SK-N-SH treated with all-trans-retinoic acid at 6 μM for 48 hours (cell line): ENCODE data around the gene SCG3.

Experiments used
- ATAC-seq: fragments of 200-7000 bp; cut with Tn5 transposase; 3 replicates; pipeline ENCODE4 v1.9.1; 2020; ENCODE audit warnings: mild to moderate bottlenecking, moderate library complexity
- ARNTL ChIP-seq: fragments of 450-650 bp; formaldehyde crosslinking; IDR thresholded peaks from 2 replicates; pipeline ENCODE4 v1.5.0; 2020; ENCODE audit warnings: low read depth, mild to moderate bottlenecking, moderate library complexity, borderline replicate concordance
- BACH2 ChIP-seq: fragments of 250-450 bp; sonication (Bioruptor Pico); IDR thresholded peaks from 2 replicates; pipeline ENCODE4 v1.9.0; 2021; ENCODE audit warnings: mild to moderate bottlenecking, borderline replicate concordance
- CSDC2 ChIP-seq: fragments of 250-450 bp; sonication (Bioruptor Pico); IDR thresholded peaks from 2 replicates; pipeline ENCODE4 v1.5.0; 2020; ENCODE audit warnings: mild to moderate bottlenecking, moderate library complexity
- ESRRG ChIP-seq: fragments of 250-450 bp; sonication (Bioruptor Pico); IDR thresholded peaks from 2 replicates; pipeline ENCODE4 v1.6.1; 2021; ENCODE audit warnings: mild to moderate bottlenecking
- GLIS3 ChIP-seq: fragments of 250-450 bp; sonication (Bioruptor Pico); IDR thresholded peaks from 2 replicates; pipeline ENCODE4 v1.5.0; 2020; ENCODE audit warnings: mild to moderate bottlenecking, moderate library complexity
- ISL1 ChIP-seq: fragments of 250-450 bp; sonication (Bioruptor Pico); IDR thresholded peaks from 2 replicates; pipeline ENCODE4 v2.1.2; 2022; ENCODE audit warnings: mild to moderate bottlenecking, moderate library complexity
- OSR1 ChIP-seq: fragments of 250-450 bp; sonication (Bioruptor Pico); IDR thresholded peaks from 2 replicates; pipeline ENCODE4 v1.8.0; 2022; ENCODE audit warnings: moderate library complexity, mild to moderate bottlenecking, inconsistent platforms
- PPARA ChIP-seq: fragments of 250-450 bp; sonication (Bioruptor Pico); IDR thresholded peaks from 2 replicates; pipeline ENCODE4 v1.5.0; 2020; ENCODE audit warnings: mild to moderate bottlenecking, borderline replicate concordance
- RARB ChIP-seq: fragments of 250-450 bp; sonication (Bioruptor Pico); IDR thresholded peaks from 2 replicates; pipeline ENCODE4 v1.8.0; 2021; ENCODE audit warnings: mild to moderate bottlenecking, moderate library complexity
- SNAI2 ChIP-seq: fragments of 250-450 bp; sonication (Bioruptor Pico); IDR thresholded peaks from 2 replicates; pipeline ENCODE4 v1.5.0; 2020; ENCODE audit warnings: mild to moderate bottlenecking, moderate library complexity
- TOX ChIP-seq: fragments of 250-450 bp; sonication (Bioruptor Pico); IDR thresholded peaks from 2 replicates; pipeline ENCODE4 v1.8.0; 2021; ENCODE audit warnings: mild to moderate bottlenecking, moderate library complexity, borderline replicate concordance
- ZFP3 ChIP-seq: fragments of 250-450 bp; sonication (Bioruptor Pico); IDR thresholded peaks from 2 replicates; pipeline ENCODE4 v1.5.0; 2020; ENCODE audit warnings: mild to moderate bottlenecking, moderate library complexity
- ZFP30 ChIP-seq: fragments of 450-650 bp; formaldehyde crosslinking; IDR thresholded peaks from 2 replicates; pipeline ENCODE4 v1.5.0; 2022; ENCODE audit warnings: mild to moderate bottlenecking, moderate library complexity
- ZNF565 ChIP-seq: fragments of 450-650 bp; formaldehyde crosslinking; conservative IDR thresholded peaks from 2 replicates; pipeline ENCODE4 v1.5.0; 2020; ENCODE audit warnings: low read depth, mild to moderate bottlenecking, moderate library complexity
- ZNF70 ChIP-seq: fragments of 450-650 bp; formaldehyde crosslinking; IDR thresholded peaks from 2 replicates; pipeline ENCODE4 v1.5.0; 2020; ENCODE audit warnings: mild to moderate bottlenecking, moderate library complexity
- ZNF8 ChIP-seq: fragments of 450-650 bp; formaldehyde crosslinking; IDR thresholded peaks from 2 replicates; pipeline ENCODE4 v1.5.0; 2020; ENCODE audit warnings: mild to moderate bottlenecking, moderate library complexity
- TF ChIP-seq, protein P1 (sequence below): fragments of 250-450 bp; sonication (Bioruptor Pico); IDR thresholded peaks from 2 replicates; pipeline ENCODE4 v1.5.0; 2020; ENCODE audit warnings: mild to moderate bottlenecking, moderate library complexity
- TF ChIP-seq, protein P2 (sequence below): fragments of 250-450 bp; sonication (Bioruptor Pico); IDR thresholded peaks from 2 replicates; pipeline ENCODE4 v1.8.0; 2021; ENCODE audit warnings: low read depth, mild to moderate bottlenecking, moderate library complexity, borderline replicate concordance
- TF ChIP-seq, protein P3 (sequence below): fragments of 250-450 bp; sonication (Bioruptor Pico); IDR thresholded peaks from 2 replicates; pipeline ENCODE4 v1.5.1; 2021; ENCODE audit warnings: mild to moderate bottlenecking, moderate library complexity
- TF ChIP-seq, protein P4 (sequence below): fragments of 250-450 bp; sonication (Bioruptor Pico); IDR thresholded peaks from 2 replicates; pipeline ENCODE4 v1.8.0; 2020; ENCODE audit warnings: mild to moderate bottlenecking, moderate library complexity, borderline replicate concordance

The SCG3 gene

DNA sequence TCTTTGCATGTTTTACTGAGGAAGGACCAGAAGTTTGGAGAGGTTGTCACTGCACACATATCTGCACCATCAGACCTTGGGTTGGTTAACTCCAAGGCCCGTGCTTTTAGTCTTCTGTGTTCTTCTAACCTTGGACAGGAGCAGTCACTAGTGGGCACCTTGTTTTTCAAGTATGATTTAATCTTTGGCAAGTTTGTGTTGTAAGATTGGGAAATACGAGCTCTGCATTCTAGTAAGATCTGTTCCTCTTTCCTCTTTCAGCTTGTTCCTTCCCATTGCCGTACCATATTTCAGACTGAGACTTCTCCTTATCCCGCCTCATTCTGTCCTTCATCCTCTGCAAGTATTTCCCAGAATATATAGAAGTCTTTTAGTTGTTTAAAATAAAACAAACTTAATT lies 75.2 kb downstream of the SCG3 start:
- TF ChIP-seq GLIS3 (CRISPR knock-in tag) (no peak), CSDC2 (CRISPR knock-in tag) (no peak)

DNA sequence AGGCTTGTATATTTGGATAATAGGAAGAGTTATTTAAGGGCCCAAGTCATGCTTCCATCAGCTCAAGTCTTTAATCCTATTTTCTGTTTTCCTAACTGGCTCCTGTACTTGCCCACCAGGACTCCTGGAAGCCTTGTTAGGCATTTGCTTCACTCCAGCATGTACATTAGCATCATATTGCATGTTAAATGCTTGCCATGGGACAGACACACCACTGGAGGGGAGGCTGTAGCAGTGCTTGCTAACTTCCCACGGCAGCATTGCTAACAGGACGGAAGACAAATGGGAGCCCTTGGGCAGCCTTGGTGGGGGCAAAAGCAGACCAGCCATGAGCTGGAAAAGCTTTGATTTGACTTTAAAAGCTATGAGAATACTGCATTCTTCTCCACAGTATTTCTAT lies 76.1 kb downstream of the SCG3 start:
- no peak for ATAC-seq
- TF ChIP-seq ESRRG, result no peak
- TF ChIP-seq BACH2, result no peak
- no peak for TF ChIP-seq ZFP30 (CRISPR knock-in tag)
- no peak for TF ChIP-seq RARB (CRISPR knock-in tag)
- TF ChIP-seq ZNF565 (CRISPR knock-in tag), result no peak
- TF ChIP-seq ZFP3, result no peak
- no peak for TF ChIP-seq OSR1
- no peak for TF ChIP-seq ZNF8 (CRISPR knock-in tag)
- TF ChIP-seq, protein P1, sequence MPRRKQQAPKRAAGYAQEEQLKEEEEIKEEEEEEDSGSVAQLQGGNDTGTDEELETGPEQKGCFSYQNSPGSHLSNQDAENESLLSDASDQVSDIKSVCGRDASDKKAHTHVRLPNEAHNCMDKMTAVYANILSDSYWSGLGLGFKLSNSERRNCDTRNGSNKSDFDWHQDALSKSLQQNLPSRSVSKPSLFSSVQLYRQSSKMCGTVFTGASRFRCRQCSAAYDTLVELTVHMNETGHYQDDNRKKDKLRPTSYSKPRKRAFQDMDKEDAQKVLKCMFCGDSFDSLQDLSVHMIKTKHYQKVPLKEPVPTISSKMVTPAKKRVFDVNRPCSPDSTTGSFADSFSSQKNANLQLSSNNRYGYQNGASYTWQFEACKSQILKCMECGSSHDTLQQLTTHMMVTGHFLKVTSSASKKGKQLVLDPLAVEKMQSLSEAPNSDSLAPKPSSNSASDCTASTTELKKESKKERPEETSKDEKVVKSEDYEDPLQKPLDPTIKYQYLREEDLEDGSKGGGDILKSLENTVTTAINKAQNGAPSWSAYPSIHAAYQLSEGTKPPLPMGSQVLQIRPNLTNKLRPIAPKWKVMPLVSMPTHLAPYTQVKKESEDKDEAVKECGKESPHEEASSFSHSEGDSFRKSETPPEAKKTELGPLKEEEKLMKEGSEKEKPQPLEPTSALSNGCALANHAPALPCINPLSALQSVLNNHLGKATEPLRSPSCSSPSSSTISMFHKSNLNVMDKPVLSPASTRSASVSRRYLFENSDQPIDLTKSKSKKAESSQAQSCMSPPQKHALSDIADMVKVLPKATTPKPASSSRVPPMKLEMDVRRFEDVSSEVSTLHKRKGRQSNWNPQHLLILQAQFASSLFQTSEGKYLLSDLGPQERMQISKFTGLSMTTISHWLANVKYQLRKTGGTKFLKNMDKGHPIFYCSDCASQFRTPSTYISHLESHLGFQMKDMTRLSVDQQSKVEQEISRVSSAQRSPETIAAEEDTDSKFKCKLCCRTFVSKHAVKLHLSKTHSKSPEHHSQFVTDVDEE (CRISPR knock-in tag), result no peak
- no peak for TF ChIP-seq ISL1
- TF ChIP-seq ARNTL, result no peak
- TF ChIP-seq ZNF70, result no peak
- no peak for TF ChIP-seq PPARA

More for the DNA sequence above, 75.2 kb downstream of the SCG3 start:
- no peak for ATAC-seq

DNA sequence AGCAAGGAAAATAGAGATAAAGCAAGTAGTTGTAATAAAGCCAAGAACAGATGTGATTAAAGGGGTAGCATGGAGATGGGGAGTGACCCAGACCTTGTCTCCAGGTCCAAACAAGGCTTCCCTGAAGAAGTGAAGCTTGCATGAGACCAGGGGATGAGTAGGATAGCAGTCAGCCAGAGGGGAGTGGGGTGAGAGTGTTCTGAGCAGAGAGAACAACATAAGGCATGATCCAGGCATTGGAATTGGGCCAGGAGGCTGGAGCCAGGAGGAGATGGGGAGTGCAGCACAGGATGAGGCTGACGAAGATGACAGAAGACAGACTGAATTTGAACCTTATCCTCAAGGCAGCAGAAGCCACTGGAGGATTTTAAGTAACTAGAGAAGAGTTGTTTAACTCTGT lies 77.3 kb downstream of the SCG3 start:
- peak; percentile 89 for ATAC-seq
- TF ChIP-seq SNAI2 (CRISPR knock-in tag), result peak; percentile 67; the same call in 1 of the 2 replicates
- TF ChIP-seq ZFP3, result no peak
- TF ChIP-seq, protein P2, sequence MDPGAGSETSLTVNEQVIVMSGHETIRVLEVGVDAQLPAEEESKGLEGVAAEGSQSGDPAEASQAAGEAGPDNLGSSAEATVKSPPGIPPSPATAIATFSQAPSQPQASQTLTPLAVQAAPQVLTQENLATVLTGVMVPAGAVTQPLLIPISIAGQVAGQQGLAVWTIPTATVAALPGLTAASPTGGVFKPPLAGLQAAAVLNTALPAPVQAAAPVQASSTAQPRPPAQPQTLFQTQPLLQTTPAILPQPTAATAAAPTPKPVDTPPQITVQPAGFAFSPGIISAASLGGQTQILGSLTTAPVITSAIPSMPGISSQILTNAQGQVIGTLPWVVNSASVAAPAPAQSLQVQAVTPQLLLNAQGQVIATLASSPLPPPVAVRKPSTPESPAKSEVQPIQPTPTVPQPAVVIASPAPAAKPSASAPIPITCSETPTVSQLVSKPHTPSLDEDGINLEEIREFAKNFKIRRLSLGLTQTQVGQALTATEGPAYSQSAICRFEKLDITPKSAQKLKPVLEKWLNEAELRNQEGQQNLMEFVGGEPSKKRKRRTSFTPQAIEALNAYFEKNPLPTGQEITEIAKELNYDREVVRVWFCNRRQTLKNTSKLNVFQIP, result no peak

DNA sequence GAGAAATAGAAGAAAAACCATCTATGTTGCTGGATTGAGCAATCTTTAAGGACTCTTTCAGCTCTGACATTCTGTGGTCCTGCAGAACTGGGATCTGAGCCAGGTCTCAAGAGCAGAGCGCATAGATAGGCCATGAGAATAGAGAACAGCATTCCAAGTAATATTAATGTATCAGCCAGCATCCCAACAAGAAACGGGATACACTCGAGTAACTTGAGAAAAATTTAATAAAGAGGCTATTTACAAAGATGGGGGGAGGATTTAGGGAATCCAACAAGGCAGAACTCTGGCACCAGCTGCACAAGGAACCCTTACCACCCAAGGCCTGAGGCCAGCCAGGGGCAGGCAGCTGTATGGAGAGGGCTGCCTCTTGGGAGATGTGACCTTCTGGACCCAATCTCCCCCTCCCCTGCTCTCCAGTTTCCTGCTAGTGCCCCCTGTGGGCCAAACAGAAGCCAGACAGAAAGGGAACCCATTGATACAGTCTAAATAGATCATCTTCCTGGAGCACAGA lies 78.3 kb downstream of the SCG3 start:
- TF ChIP-seq, protein P3, sequence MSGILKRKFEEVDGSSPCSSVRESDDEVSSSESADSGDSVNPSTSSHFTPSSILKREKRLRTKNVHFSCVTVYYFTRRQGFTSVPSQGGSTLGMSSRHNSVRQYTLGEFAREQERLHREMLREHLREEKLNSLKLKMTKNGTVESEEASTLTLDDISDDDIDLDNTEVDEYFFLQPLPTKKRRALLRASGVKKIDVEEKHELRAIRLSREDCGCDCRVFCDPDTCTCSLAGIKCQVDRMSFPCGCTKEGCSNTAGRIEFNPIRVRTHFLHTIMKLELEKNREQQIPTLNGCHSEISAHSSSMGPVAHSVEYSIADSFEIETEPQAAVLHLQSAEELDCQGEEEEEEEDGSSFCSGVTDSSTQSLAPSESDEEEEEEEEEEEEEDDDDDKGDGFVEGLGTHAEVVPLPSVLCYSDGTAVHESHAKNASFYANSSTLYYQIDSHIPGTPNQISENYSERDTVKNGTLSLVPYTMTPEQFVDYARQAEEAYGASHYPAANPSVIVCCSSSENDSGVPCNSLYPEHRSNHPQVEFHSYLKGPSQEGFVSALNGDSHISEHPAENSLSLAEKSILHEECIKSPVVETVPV (CRISPR knock-in tag), result no peak
- TF ChIP-seq, protein P2, result no peak
- peak; percentile 65 for TF ChIP-seq ISL1
- TF ChIP-seq TOX, result no peak
- TF ChIP-seq ZFP3, result 0 out of 2 replicates have a peak, but pooled peaks have one; percentile 20
- TF ChIP-seq ZFP30 (CRISPR knock-in tag), result no peak
- TF ChIP-seq, protein P4, sequence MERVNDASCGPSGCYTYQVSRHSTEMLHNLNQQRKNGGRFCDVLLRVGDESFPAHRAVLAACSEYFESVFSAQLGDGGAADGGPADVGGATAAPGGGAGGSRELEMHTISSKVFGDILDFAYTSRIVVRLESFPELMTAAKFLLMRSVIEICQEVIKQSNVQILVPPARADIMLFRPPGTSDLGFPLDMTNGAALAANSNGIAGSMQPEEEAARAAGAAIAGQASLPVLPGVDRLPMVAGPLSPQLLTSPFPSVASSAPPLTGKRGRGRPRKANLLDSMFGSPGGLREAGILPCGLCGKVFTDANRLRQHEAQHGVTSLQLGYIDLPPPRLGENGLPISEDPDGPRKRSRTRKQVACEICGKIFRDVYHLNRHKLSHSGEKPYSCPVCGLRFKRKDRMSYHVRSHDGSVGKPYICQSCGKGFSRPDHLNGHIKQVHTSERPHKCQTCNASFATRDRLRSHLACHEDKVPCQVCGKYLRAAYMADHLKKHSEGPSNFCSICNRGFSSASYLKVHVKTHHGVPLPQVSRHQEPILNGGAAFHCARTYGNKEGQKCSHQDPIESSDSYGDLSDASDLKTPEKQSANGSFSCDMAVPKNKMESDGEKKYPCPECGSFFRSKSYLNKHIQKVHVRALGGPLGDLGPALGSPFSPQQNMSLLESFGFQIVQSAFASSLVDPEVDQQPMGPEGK (CRISPR knock-in tag), result no peak
- TF ChIP-seq CSDC2 (CRISPR knock-in tag), result peak; percentile 45; the same call in 1 of the 2 replicates
- no peak for TF ChIP-seq ZNF8 (CRISPR knock-in tag)
- peak; percentile 93 for ATAC-seq
